ENCODE data around the gene XAF1. TPM values are rescaled to one million over a fixed set of nuclear protein-coding genes. Genes with fewer than 3 reads are reported as not detected.
A peak's percentile ranks its signal among the peaks of the same experiment; 100 is the strongest.

The XAF1 gene
- total RNA-seq (100 to 1,000 TPM in 1 of 5 donors, 10 to 100 TPM in 3, 1 to 10 TPM in 1; 7.2 to 116 (median 32.5) TPM), polyA plus RNA-seq (10 to 100 TPM in 2 of 3 donors, 1 to 10 TPM in 1; 7.9 to 33.7 (median 11.5) TPM)
- long read RNA-seq, donor 1 = 0 reads
- long read RNA-seq, donor 2, partial matches to known transcripts = 0 of 1 reads
- long read RNA-seq, donor 2, other reads (novel, unspliced or antisense) = 0 of 1 reads
- long read RNA-seq, donor 3 = 0 reads
- long read RNA-seq, donor 4 = 0 reads
- long read RNA-seq, donor 5, partial matches to known transcripts = 0 of 1 reads
- long read RNA-seq, donor 5, other reads (novel, unspliced or antisense) = 0 of 1 reads
- long read RNA-seq, donor 6, partial matches to known transcripts = 6 of 6 reads
- long read RNA-seq, donor 6, other reads (novel, unspliced or antisense) = 0 of 6 reads
- long read RNA-seq, donor 7 = 0 reads
- long read RNA-seq, donor 8, partial matches to known transcripts = 0 of 2 reads
- long read RNA-seq, donor 8, other reads (novel, unspliced or antisense) = 0 of 2 reads
- long read RNA-seq, donor 9, partial matches to known transcripts = 0 of 1 reads
- long read RNA-seq, donor 9, other reads (novel, unspliced or antisense) = 0 of 1 reads
- long read RNA-seq, donor 10, partial matches to known transcripts = 0 of 1 reads
- long read RNA-seq, donor 10, other reads (novel, unspliced or antisense) = 0 of 1 reads

GRCh38 chr17:6755731-6756184, at the start of gene XAF1:
XAF1 (plus strand) TSS chr17:6756046; CDS start chr17:6756079, 33 bp downstream.
- intact Hi-C loops (cut with DNase I; ENCODE audit: low total_unique reads) = no loop called here
- H3K27me3 ChIP-seq = no peaks in the 10 kb centered on the region
- H3K27ac ChIP-seq = peak within 1 kb of the TSS; percentile 67 to 94 (median 81)
- WGBS, 5 donors = 1 to 8% (median 5%) methylated on average over 14 of the region's 14 CpGs
- TF ChIP-seq POLR2AphosphoS5 (IDR thresholded peaks at IDR 0.05) (peak in 2 of 3 donors; percentile 43 to 55), POLR2A (IDR thresholded peaks at IDR 0.05) (no peak)
- H3K36me3 ChIP-seq = peaks cover 0 to 31% (median 28%) of the 10 kb centered on the region in 4 donors
- DNase-seq = peak; percentile 46 to 79
- no peaks in the 10 kb centered on the region for H3K9me3 ChIP-seq
- peak within 1 kb of the TSS; percentile 46 to 79 (median 61) for H3K4me3 ChIP-seq
- peaks cover 11 to 63% (median 42%) of the 10 kb centered on the region in 4 donors for H3K4me1 ChIP-seq

DNA sequence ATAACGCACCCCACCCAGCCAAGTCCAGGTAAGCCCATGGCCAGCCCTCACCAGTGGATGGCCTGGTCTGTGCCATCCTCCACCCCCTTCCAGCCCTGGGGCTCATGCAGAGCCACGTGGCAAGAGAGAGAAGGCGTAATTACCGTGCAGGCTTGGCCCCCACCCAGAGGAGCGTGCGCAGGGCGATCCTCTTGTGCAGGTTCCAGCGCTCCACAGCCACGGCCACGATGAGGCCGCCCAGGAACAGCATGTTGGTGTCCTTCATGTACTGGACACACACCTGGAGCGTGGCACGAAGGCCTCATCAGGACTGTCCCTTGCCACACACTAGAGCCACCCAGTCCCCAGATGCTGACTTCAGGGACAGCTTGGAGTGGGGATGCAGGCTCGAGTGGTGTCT, 49.3 kb upstream of the XAF1 start:
- 80 to 90% (median 87%) methylated on average over 2 to 14 of the region's 14 CpGs for WGBS, 5 donors
- Histone ChIP-seq H3K27ac (no peak overlapping the region), H3K9me3 (no peaks in the 10 kb centered on the region), H3K36me3 (no peaks in the 10 kb centered on the region), H3K4me1 (peaks cover 0 to 5% (median 0%) of the 10 kb centered on the region in 4 donors), H3K27me3 (peaks cover 0 to 87% (median 0%) of the 10 kb centered on the region in 3 donors), H3K4me3 (no peak overlapping the region)
- intact Hi-C loops (cut with DNase I; ENCODE audit: low total_unique reads) = no loop called here
- no peak for TF ChIP-seq EP300 (IDR thresholded peaks at IDR 0.05)
- TF ChIP-seq POLR2A (IDR thresholded peaks at IDR 0.05) = no peak
- TF ChIP-seq, protein P1, sequence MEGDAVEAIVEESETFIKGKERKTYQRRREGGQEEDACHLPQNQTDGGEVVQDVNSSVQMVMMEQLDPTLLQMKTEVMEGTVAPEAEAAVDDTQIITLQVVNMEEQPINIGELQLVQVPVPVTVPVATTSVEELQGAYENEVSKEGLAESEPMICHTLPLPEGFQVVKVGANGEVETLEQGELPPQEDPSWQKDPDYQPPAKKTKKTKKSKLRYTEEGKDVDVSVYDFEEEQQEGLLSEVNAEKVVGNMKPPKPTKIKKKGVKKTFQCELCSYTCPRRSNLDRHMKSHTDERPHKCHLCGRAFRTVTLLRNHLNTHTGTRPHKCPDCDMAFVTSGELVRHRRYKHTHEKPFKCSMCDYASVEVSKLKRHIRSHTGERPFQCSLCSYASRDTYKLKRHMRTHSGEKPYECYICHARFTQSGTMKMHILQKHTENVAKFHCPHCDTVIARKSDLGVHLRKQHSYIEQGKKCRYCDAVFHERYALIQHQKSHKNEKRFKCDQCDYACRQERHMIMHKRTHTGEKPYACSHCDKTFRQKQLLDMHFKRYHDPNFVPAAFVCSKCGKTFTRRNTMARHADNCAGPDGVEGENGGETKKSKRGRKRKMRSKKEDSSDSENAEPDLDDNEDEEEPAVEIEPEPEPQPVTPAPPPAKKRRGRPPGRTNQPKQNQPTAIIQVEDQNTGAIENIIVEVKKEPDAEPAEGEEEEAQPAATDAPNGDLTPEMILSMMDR (IDR thresholded peaks at IDR 0.05) = no peak
- no peak for TF ChIP-seq POLR2AphosphoS5 (IDR thresholded peaks at IDR 0.05)
- DNase-seq = peak in 1 of 2 donors; percentile 10

DNA sequence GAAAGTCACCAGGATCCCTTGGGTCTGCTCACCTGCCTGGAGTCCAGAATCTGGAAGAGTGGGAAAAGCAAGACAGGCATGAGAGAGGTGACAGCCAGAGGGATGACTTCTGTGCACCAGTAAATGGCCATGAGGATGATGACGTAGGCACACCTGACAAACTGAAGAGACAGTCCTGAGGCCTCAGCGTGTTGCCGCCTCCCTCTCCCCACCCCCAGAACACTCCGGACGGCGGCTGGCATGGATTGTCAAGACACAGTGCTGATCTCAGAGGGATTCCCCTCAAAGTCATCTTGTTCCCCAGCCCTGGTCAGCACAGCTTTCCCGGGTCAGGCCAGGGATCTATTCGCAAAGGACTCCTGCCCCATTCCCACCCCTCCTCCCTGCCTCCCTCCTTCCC, 48.9 kb upstream of the XAF1 start:
- no peaks in the 10 kb centered on the region for H3K9me3 ChIP-seq
- TF ChIP-seq EP300 (IDR thresholded peaks at IDR 0.05) (no peak), POLR2A (IDR thresholded peaks at IDR 0.05) (no peak), POLR2AphosphoS5 (IDR thresholded peaks at IDR 0.05) (no peak)
- TF ChIP-seq, protein P1 (IDR thresholded peaks at IDR 0.05) = no peak
- intact Hi-C loops (cut with DNase I; ENCODE audit: low total_unique reads) = no loop called here
- H3K4me3 ChIP-seq = no peak overlapping the region
- WGBS, 5 donors = 77 to 82% (median 78%) methylated on average over 8 of the region's 8 CpGs
- peaks cover 0 to 5% (median 2%) of the 10 kb centered on the region in 4 donors for H3K4me1 ChIP-seq
- peaks cover 0 to 91% (median 2%) of the 10 kb centered on the region in 3 donors for H3K27me3 ChIP-seq
- H3K27ac ChIP-seq = no peak overlapping the region
- DNase-seq = no peak
- H3K36me3 ChIP-seq = no peaks in the 10 kb centered on the region

GRCh38 chr17:6708357-6708961, 47.4 kb upstream of the XAF1 start:
- intact Hi-C loops (cut with DNase I; ENCODE audit: low total_unique reads) = no loop called here
- Histone ChIP-seq H3K4me1 (peaks cover 7 to 19% (median 17%) of the 10 kb centered on the region in 4 donors), H3K27me3 (peaks cover 0 to 91% (median 16%) of the 10 kb centered on the region in 3 donors), H3K36me3 (no peaks in the 10 kb centered on the region), H3K4me3 (no peak overlapping the region), H3K27ac (no peak overlapping the region), H3K9me3 (peaks cover 0 to under 1% (median 0%) of the 10 kb centered on the region in 4 donors)
- WGBS, 5 donors = 74 to 93% (median 86%) methylated on average over 12 of the region's 12 CpGs
- TF ChIP-seq POLR2A (IDR thresholded peaks at IDR 0.05) (no peak), POLR2AphosphoS5 (IDR thresholded peaks at IDR 0.05) (no peak), EP300 (IDR thresholded peaks at IDR 0.05) (no peak)
- TF ChIP-seq, protein P1 (IDR thresholded peaks at IDR 0.05) = no peak
- DNase-seq = peak in 1 of 2 donors; percentile 22
